Uterus (tissue), 4 donors: Measurements from ENCODE around the gene PTPN6. TPM values are rescaled to one million over a fixed set of nuclear protein-coding genes. Genes with fewer than 3 reads are reported as not detected.
A peak's percentile ranks its signal among the peaks of the same experiment; 100 is the strongest.

Experiments
- DNase-seq, 2 donors: peaks; one replicate each; pipeline ENCODE4 v3.0.0-alpha.2; 2019 to 2020
- H3K27ac ChIP-seq, 2 donors: fragments of 200-600 bp; sonication (generic); 1 replicate in 1 of 2; 2 replicates in 1 of 2; pipeline ENCODE4 v1.5.1; 2016 to 2018
- H3K27me3 ChIP-seq, 2 donors: fragments of 200-600 bp; sonication (generic); one replicate each; pipeline ENCODE4 v1.5.1; 2018 to 2019; ENCODE audit warnings: control low read depth in 1 of 2
- H3K36me3 ChIP-seq, 2 donors: fragments of 200-600 bp; sonication (generic); one replicate each; pipeline ENCODE4 v1.5.1; 2019; ENCODE audit warnings: control low read depth in 1 of 2
- H3K4me1 ChIP-seq, 2 donors: fragments of 200-600 bp; sonication (generic); one replicate each; pipeline ENCODE4 v1.5.1; 2018 to 2019; ENCODE audit warnings: control low read depth in 1 of 2
- H3K4me3 ChIP-seq, 2 donors: fragments of 200-600 bp; sonication (generic); 1 replicate in 1 of 2; 2 replicates in 1 of 2; pipeline ENCODE4 v1.5.1; 2018 to 2019; ENCODE audit warnings: mild to moderate bottlenecking in 1 of 2
- H3K9me3 ChIP-seq, 2 donors: fragments of 200-600 bp; sonication (generic); one replicate each; pipeline ENCODE4 v1.5.1; 2019; ENCODE audit warnings: control low read depth in 1 of 2
- CTCF ChIP-seq, 4 experiments: fragments of 200-600 bp in 2 of 4; fragments of 450-650 bp in 2 of 4; sonication (generic) in 2 of 4; IDR thresholded peaks; one replicate each; pipeline ENCODE4 v1.5.1; 2016 to 2019; ENCODE audit warnings: antibody characterized with exemption in 4 of 4, mild to moderate bottlenecking in 2 of 4, moderate library complexity in 1 of 4
- POLR2A ChIP-seq, 2 donors: fragments of 450-650 bp; IDR thresholded peaks; one replicate each; pipeline ENCODE4 v1.6.1; 2016; ENCODE audit warnings: antibody characterized with exemption in 2 of 2, mild to moderate bottlenecking in 1 of 2, moderate library complexity in 1 of 2
- intact Hi-C: fragments of 100-400 bp; cut with DNase I; formaldehyde crosslinking; loops from one replicate; pipeline ENCODE4 v1.15.1; 2023; ENCODE audit warnings: low total_unique reads
- microRNA counts, 2 donors: library from miRNA; unstranded; fragments of <30 nt; microRNA quantifications; one replicate each; lab custom pipeline; 2016 to 2017
- microRNA-seq: library from miRNA; unstranded; fragments of <30 nt; microRNA quantifications from one replicate; pipeline ENCODE4, GENCODE V29; 2016; ENCODE audit warnings: borderline microRNAs expressed, borderline replicate concordance
- small RNA-seq: library from RNA; depleted of rRNA; stranded (forward); fragments of <200 nt; gene quantifications from one replicate; pipeline ENCODE3, GENCODE V24; 2016
- total RNA-seq, 4 donors: library from RNA; depleted of rRNA in 3 of 4; stranded (reverse); fragments of >200 nt in 3 of 4; gene quantifications; one replicate each; pipeline versions ENCODE4 v1.1.0 to v1.2.4, GENCODE V29; 2014 to 2023
- donor health status: DM: yes; HTN: yes; CAD: no.

Gene PTPN6
- total RNA-seq, 4 donors from 2014 or later = 0.59 to 19.8 (median 5.9) TPM

- Histone ChIP-seq H3K27ac (no peak overlapping the region), H3K4me1 (no peaks in the 10 kb centered on the region), H3K36me3 (no peaks in the 10 kb centered on the region), H3K27me3 (no peaks in the 10 kb centered on the region), H3K9me3 (no peaks in the 10 kb centered on the region), H3K4me3 (no peak overlapping the region)
- TF ChIP-seq POLR2A (IDR thresholded peaks at IDR 0.05) = no peak
- TF ChIP-seq CTCF (IDR thresholded peaks at IDR 0.05) = no peak
- DNase-seq = no peak
- intact Hi-C loops = no loop called here
These were observed 55.5 kb downstream of the PTPN6 start for GRCh38 chr12:7006639-7007038.

GRCh38 chr12:7008864-7009263 lies 57.7 kb downstream of the PTPN6 start:
- intact Hi-C loops = no loop called here
- Histone ChIP-seq H3K36me3 (no peaks in the 10 kb centered on the region), H3K9me3 (no peaks in the 10 kb centered on the region), H3K4me1 (no peaks in the 10 kb centered on the region), H3K4me3 (no peak overlapping the region), H3K27ac (no peak overlapping the region), H3K27me3 (no peaks in the 10 kb centered on the region)
- no peak for TF ChIP-seq POLR2A (IDR thresholded peaks at IDR 0.05)
- no peak for TF ChIP-seq CTCF (IDR thresholded peaks at IDR 0.05)
- no peak for DNase-seq

DNA sequence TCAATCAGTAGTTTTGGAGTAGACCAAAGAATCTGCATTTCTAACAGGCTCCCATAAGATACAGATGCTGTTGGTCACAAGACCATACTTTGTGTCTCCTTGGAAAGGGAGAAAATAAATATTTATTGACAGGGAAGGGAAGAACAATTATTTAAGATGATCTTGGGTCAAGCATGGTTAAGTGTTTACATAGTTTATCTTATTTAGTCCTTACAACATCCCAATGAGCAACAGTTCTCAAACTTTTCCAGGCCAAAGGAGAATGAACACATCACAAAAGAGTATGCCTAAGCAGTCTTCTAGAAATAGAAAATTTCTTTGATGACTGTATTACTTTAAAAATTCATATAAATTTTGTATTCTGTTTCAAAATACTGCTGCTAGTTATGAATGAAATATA lies 58.4 kb downstream of the PTPN6 start:
- no peaks in the 10 kb centered on the region for H3K9me3 ChIP-seq
- intact Hi-C loops = no loop called here

More for the DNA sequence above, 58.4 kb downstream of the PTPN6 start:
- Histone ChIP-seq H3K4me1 (no peaks in the 10 kb centered on the region), H3K36me3 (no peaks in the 10 kb centered on the region), H3K27me3 (no peaks in the 10 kb centered on the region), H3K27ac (no peak overlapping the region), H3K4me3 (no peak overlapping the region)
- DNase-seq = no peak
- no peak for TF ChIP-seq CTCF (IDR thresholded peaks at IDR 0.05)
- TF ChIP-seq POLR2A (IDR thresholded peaks at IDR 0.05) = no peak

MicroRNAs within 50 kb of the gene (microRNA counts, 767-probe panel; counts per million panel counts)
- microRNA hsa-miR-141-3p (lab: Ali Mortazavi, UCI) (0 counts per million in 2 donors), microRNA hsa-miR-200c-3p (lab: Ali Mortazavi, UCI) (0 counts per million in 2 donors)

Small RNA genes lying within 50 kb of the gene (microRNA-seq; reads per million reads assigned to microRNA genes)
- 2.9 reads per million for gene MIR141
- 137 reads per million, percentile 61 among the genes with 10 or more reads in this experiment for gene MIR200C

Small RNA genes lying within 50 kb of the gene (small RNA-seq; reads per million reads assigned to genes)
- gene MIR141 = 0.24 reads per million
- gene MIR200C = 0.18 reads per million
- gene RNU7-1 = not detected
- 0.36 reads per million for gene SCARNA12

Other genes with a start within 250 kb of the PTPN6 start
- gene COPS7A, start 227.3 kb upstream of the PTPN6 start, total RNA-seq = 10 to 100 TPM; 35.6 to 50.3 (median 37.7) TPM
- 100 to 1,000 TPM; 124 to 408 (median 147) TPM for gene MLF2, start 198.2 kb upstream of the PTPN6 start, total RNA-seq
- 100 to 1,000 TPM; 105 to 853 (median 140) TPM for gene PTMS, start 185.0 kb upstream of the PTPN6 start, total RNA-seq
- gene LAG3, start 178.8 kb upstream of the PTPN6 start, total RNA-seq = 10 to 100 TPM in 1 of 4 donors, 1 to 10 TPM in 2, under 1 TPM in 1; 0.41 to 14.6 (median 4.0) TPM
- gene CD4, start 161.8 kb upstream of the PTPN6 start, total RNA-seq = 10 to 100 TPM in 2 of 4 donors, 1 to 10 TPM in 2; 1.0 to 24.3 (median 10.4) TPM
- gene GPR162, start 129.5 kb upstream of the PTPN6 start, total RNA-seq = 10 to 100 TPM in 1 of 4 donors, 1 to 10 TPM in 2, under 1 TPM in 1; 0.29 to 23.1 (median 3.4) TPM
- 10 to 100 TPM; 27.4 to 90.1 (median 59.9) TPM for gene P3H3, start 122.9 kb upstream of the PTPN6 start, total RNA-seq
- 10 to 100 TPM in 1 of 4 donors, 1 to 10 TPM in 1, under 1 TPM in 1, not detected in 1; under 0.01 to 18.3 (median 2.7) TPM for gene GNB3, start 110.4 kb upstream of the PTPN6 start, total RNA-seq
- 1 to 10 TPM in 1 of 4 donors, under 1 TPM in 1, not detected in 2; 0.76 to 9.6 TPM for gene CDCA3, start 100.1 kb upstream of the PTPN6 start, total RNA-seq
- 10 to 100 TPM; 37.1 to 68.6 (median 52.8) TPM for gene USP5, start 99.2 kb upstream of the PTPN6 start, total RNA-seq
- 100 to 1,000 TPM; 159 to 307 (median 240) TPM for gene TPI1, start 83.8 kb upstream of the PTPN6 start, total RNA-seq
- 10 to 100 TPM in 1 of 4 donors, 1 to 10 TPM in 3; 2.8 to 11.3 (median 5.0) TPM for gene SPSB2, start 78.1 kb upstream of the PTPN6 start, total RNA-seq
- gene LRRC23, start 46.5 kb upstream of the PTPN6 start, total RNA-seq = 10 to 100 TPM in 2 of 4 donors, 1 to 10 TPM in 1, under 1 TPM in 1; 0.29 to 13.5 (median 10.6) TPM
- 10 to 100 TPM in 3 of 4 donors, 1 to 10 TPM in 1; 9.7 to 84.7 (median 24.4) TPM for gene ENO2, start 36.8 kb upstream of the PTPN6 start, total RNA-seq
- 100 to 1,000 TPM in 1 of 4 donors, 10 to 100 TPM in 3; 10.8 to 283 (median 28.7) TPM for gene ATN1, start 23.4 kb upstream of the PTPN6 start, total RNA-seq
- not detected for gene RNU7-1, start 7.5 kb upstream of the PTPN6 start, total RNA-seq
- gene C12orf57, start 7.3 kb upstream of the PTPN6 start, total RNA-seq = 1,000 to 10,000 TPM in 2 of 4 donors, 100 to 1,000 TPM in 2; 259 to 2,496 (median 1,289) TPM
- gene PHB2, start 19.3 kb downstream of the PTPN6 start, total RNA-seq = 100 to 1,000 TPM; 129 to 167 (median 145) TPM
- gene EMG1, start 19.6 kb downstream of the PTPN6 start, total RNA-seq = 10 to 100 TPM; 25.9 to 62.8 (median 44.0) TPM
- gene LPCAT3, start 67.1 kb downstream of the PTPN6 start, total RNA-seq = 10 to 100 TPM; 10.2 to 45.1 (median 17.1) TPM
- 100 to 1,000 TPM; 172 to 554 (median 468) TPM for gene C1S, start 109.4 kb downstream of the PTPN6 start, total RNA-seq
- 100 to 1,000 TPM; 128 to 571 (median 411) TPM for gene C1R, start 141.1 kb downstream of the PTPN6 start, total RNA-seq
- 100 to 1,000 TPM in 1 of 4 donors, 10 to 100 TPM in 3; 15.4 to 121 (median 37.4) TPM for gene C1RL, start 157.9 kb downstream of the PTPN6 start, total RNA-seq
- gene RBP5, start 177.5 kb downstream of the PTPN6 start, total RNA-seq = 10 to 100 TPM in 1 of 4 donors, 1 to 10 TPM in 2, not detected in 1; 2.4 to 26.5 (median 8.2) TPM
- gene CLSTN3, start 179.0 kb downstream of the PTPN6 start, total RNA-seq = 100 to 1,000 TPM in 1 of 4 donors, 10 to 100 TPM in 3; 48.1 to 113 (median 94.7) TPM
- 10 to 100 TPM; 51.8 to 67.4 (median 58.0) TPM for gene PEX5, start 238.3 kb downstream of the PTPN6 start, total RNA-seq